GM21390 (cell line): ENCODE results near the gene PLB1.

ENCODE experiments used
- ATAC-seq: cut with Tn5 transposase; IDR thresholded peaks from one replicate; pipeline ENCODE4 v1.9.1; 2021; ENCODE audit not compliant: unreplicated experiment

Gene PLB1

GRCh38 chr2:28684142-28684858 lies 188.4 kb downstream of the PLB1 start:
- no peak for ATAC-seq

GRCh38 chr2:28687171-28687570 lies 191.3 kb downstream of the PLB1 start:
- no peak for ATAC-seq

- ATAC-seq: no peak
These were observed 192.0 kb downstream of the PLB1 start for GRCh38 chr2:28687640-28688385.

- no peak for ATAC-seq
These were observed 193.0 kb downstream of the PLB1 start for GRCh38 chr2:28688818-28689217.

- ATAC-seq: no peak
These were observed 193.9 kb downstream of the PLB1 start for GRCh38 chr2:28689771-28690170.

GRCh38 chr2:28692411-28692810 lies 196.6 kb downstream of the PLB1 start:
- ATAC-seq: no peak

- no peak for ATAC-seq
These were observed 197.4 kb downstream of the PLB1 start for GRCh38 chr2:28693223-28693622.
